Fibroblast of lung (primary cell): Measurements from ENCODE around the gene WARS2. TPM values are rescaled to one million over a fixed set of nuclear protein-coding genes. Genes with fewer than 3 reads are reported as not detected.
A peak's percentile ranks its signal among the peaks of the same experiment; 100 is the strongest.

Experiments used
- DNase-seq, 2 donors: peaks; one replicate each; pipeline versions ENCODE4 v3.0.0 to v3.0.0-alpha.2; 2010; ENCODE audit warnings: low read depth in 2 of 2
- H2AFZ ChIP-seq: 2 replicates; pipeline ENCODE4 v1.5.1; 2012; ENCODE audit warnings: low read length, control low read depth, inconsistent platforms
- H3K27ac ChIP-seq: 2 replicates; pipeline ENCODE4 v1.5.1; 2011; ENCODE audit warnings: low read length, control low read depth; ENCODE audit not compliant: insufficient read depth
- H3K27me3 ChIP-seq: 2 replicates; pipeline ENCODE4 v1.5.1; 2011; ENCODE audit warnings: mild to moderate bottlenecking, low read length; ENCODE audit not compliant: control insufficient read depth, insufficient read depth
- H3K36me3 ChIP-seq: 2 replicates; pipeline ENCODE4 v1.5.1; 2011; ENCODE audit warnings: low read length; ENCODE audit not compliant: control insufficient read depth, insufficient read depth
- H3K4me1 ChIP-seq: 2 replicates; pipeline ENCODE4 v1.5.1; 2011; ENCODE audit warnings: low read length; ENCODE audit not compliant: control insufficient read depth, insufficient read depth; ENCODE audit errors: extremely low read depth
- H3K4me2 ChIP-seq: 2 replicates; pipeline ENCODE4 v1.5.1; 2011; ENCODE audit warnings: low read length, control low read depth; ENCODE audit not compliant: insufficient read depth; ENCODE audit errors: extremely low read depth
- H3K4me3 ChIP-seq, 4 experiments: fragments of 200-600 bp in 1 of 4; sonication (generic) in 1 of 4; replicated peaks in 1 of 4; 2 replicates each; pipeline ENCODE4 v1.5.1; 2011 to 2016; ENCODE audit warnings: low read length in 4 of 4, low read depth in 3 of 4, mild to moderate bottlenecking in 3 of 4, control low read depth in 2 of 4, inconsistent platforms in 1 of 4, mixed read lengths in 1 of 4; ENCODE audit not compliant: insufficient read depth in 1 of 4; ENCODE audit errors: control extremely low read depth in 1 of 4
- H3K79me2 ChIP-seq: 2 replicates; pipeline ENCODE4 v1.5.1; 2012; ENCODE audit warnings: mild to moderate bottlenecking, low read length, inconsistent platforms; ENCODE audit not compliant: control insufficient read depth, insufficient read depth
- H3K9ac ChIP-seq: 2 replicates; pipeline ENCODE4 v1.5.1; 2011; ENCODE audit warnings: mild to moderate bottlenecking, low read length, control low read depth; ENCODE audit not compliant: insufficient read depth
- H3K9me3 ChIP-seq: 2 replicates; pipeline ENCODE4 v1.5.1; 2012; ENCODE audit warnings: low read depth, low read length; ENCODE audit not compliant: control insufficient read depth, insufficient read depth
- H4K20me1 ChIP-seq: 2 replicates; pipeline ENCODE4 v1.5.1; 2011; ENCODE audit warnings: low read length; ENCODE audit not compliant: control insufficient read depth, insufficient read depth; ENCODE audit errors: extremely low read depth
- CTCF ChIP-seq, 2 donors: IDR thresholded peaks in 1 of 2; conservative IDR thresholded peaks in 1 of 2; 1 replicate in 1 of 2; 2 replicates in 1 of 2; pipeline ENCODE4 v1.5.1; 2011 to 2012; ENCODE audit warnings: low read length in 2 of 2, control low read depth in 1 of 2, inconsistent platforms in 1 of 2, low read depth in 1 of 2, mild to moderate bottlenecking in 1 of 2
- EZH2 ChIP-seq: IDR thresholded peaks from 2 replicates; pipeline ENCODE4 v1.5.1; 2012; ENCODE audit warnings: low read length, control low read depth, mild to moderate bottlenecking; ENCODE audit errors: missing control alignments
- polyA plus RNA-seq, 2 donors: library from polyadenylated mRNA; depleted of rRNA in 1 of 2; stranded (reverse) in 1 of 2; unstranded in 1 of 2; fragments of >200 nt; gene quantifications; 2 replicates each; pipeline ENCODE4 v1.2.1, GENCODE V29; 2011 to 2012; ENCODE audit warnings: missing spikeins in 1 of 2
- total RNA-seq: library from RNA; depleted of rRNA; stranded (reverse); fragments of >200 nt; gene quantifications from 2 replicates; pipeline ENCODE4 v1.2.1, GENCODE V29; 2014

Gene WARS2
- total and polyA plus RNA-seq, 2 donors (not counting 1 experiment from before 2014, with no cell fraction given), result 13.3 to 20.3 TPM

- Histone ChIP-seq H3K36me3 (no peaks in the 10 kb centered on the region), H3K27ac (no peak overlapping the region), H3K4me2 (no peak overlapping the region), H3K27me3 (peaks cover 57% of the 10 kb centered on the region), H4K20me1 (no peaks in the 10 kb centered on the region), H3K4me3 (no peak overlapping the region), H3K9ac (no peak overlapping the region), H3K4me1 (peaks cover 2% of the 10 kb centered on the region), H3K79me2 (no peaks in the 10 kb centered on the region), H3K9me3 (no peaks in the 10 kb centered on the region), H2AFZ (no peak overlapping the region)
- TF ChIP-seq EZH2 (peak; percentile 75), CTCF (conservative IDR thresholded peaks at IDR 0.05 in 1 of 2, IDR thresholded peaks at IDR 0.05 in 1 of 2; ENCODE audit: low read depth in 1 of 2, low read length in 2 of 2) (no peak)
- no peak for DNase-seq
Measured at GRCh38 chr1:119007339-119007669, 133.1 kb downstream of the WARS2 start.

GRCh38 chr1:119006406-119007279, 133.8 kb downstream of the WARS2 start:
- H3K79me2 ChIP-seq, result no peaks in the 10 kb centered on the region
- H3K4me3 ChIP-seq, result no peak overlapping the region

More at GRCh38 chr1:119006406-119007279, 133.8 kb downstream of the WARS2 start:
- no peak for DNase-seq
- no peak overlapping the region for H3K27ac ChIP-seq
- H3K4me1 ChIP-seq, result peaks cover 8% of the 10 kb centered on the region
- no peaks in the 10 kb centered on the region for H4K20me1 ChIP-seq
- no peaks in the 10 kb centered on the region for H3K36me3 ChIP-seq
- TF ChIP-seq EZH2 (peak; percentile 97), CTCF (conservative IDR thresholded peaks at IDR 0.05 in 1 of 2, IDR thresholded peaks at IDR 0.05 in 1 of 2; ENCODE audit: low read depth in 1 of 2, low read length in 2 of 2) (no peak)
- no peak overlapping the region for H3K9ac ChIP-seq
- H3K9me3 ChIP-seq, result no peaks in the 10 kb centered on the region
- peaks cover 64% of the 10 kb centered on the region for H3K27me3 ChIP-seq
- no peak overlapping the region for H2AFZ ChIP-seq
- no peak overlapping the region for H3K4me2 ChIP-seq
